Central memory CD4-positive, alpha-beta T cell (primary cell): ENCODE results near the gene ZBTB22.
A peak's percentile ranks its signal among the peaks of the same experiment; 100 is the strongest.

Experiments used
- DNase-seq: peaks from one replicate; pipeline ENCODE4 v3.0.0; 2022

The ZBTB22 gene

GRCh38 chr6:33324125-33324524 is 6.6 kb upstream of the ZBTB22 start:
- DNase-seq: no peak

GRCh38 chr6:33323623-33323948 is 6.0 kb upstream of the ZBTB22 start:
- DNase-seq: no peak

- no peak for DNase-seq
Observed at GRCh38 chr6:33321227-33321626, 3.7 kb upstream of the ZBTB22 start.

- DNase-seq: no peak
Observed at GRCh38 chr6:33320315-33321181, 3.0 kb upstream of the ZBTB22 start.

- no peak for DNase-seq
Observed at GRCh38 chr6:33319939-33320314, 2.4 kb upstream of the ZBTB22 start.

- no peak for DNase-seq
Observed at GRCh38 chr6:33318426-33319073, 1.0 kb upstream of the ZBTB22 start.

- DNase-seq: no peak
Observed at GRCh38 chr6:33317419-33317668, 200 bp downstream of the ZBTB22 start.

- DNase-seq: no peak
Observed at GRCh38 chr6:33316603-33317418, 733 bp downstream of the ZBTB22 start.

- no peak for DNase-seq
Observed at GRCh38 chr6:33315793-33316602, 1.5 kb downstream of the ZBTB22 start.

- DNase-seq: no peak
Observed at GRCh38 chr6:33314943-33315792, 2.4 kb downstream of the ZBTB22 start.

- DNase-seq: peak; percentile 81
Observed at GRCh38 chr6:33314515-33314942, 3.0 kb downstream of the ZBTB22 start.

- peak; percentile 89 for DNase-seq
Observed at GRCh38 chr6:33313709-33314514, 3.6 kb downstream of the ZBTB22 start, which contains the start of gene TAPBP. TAPBP (minus strand) TSS chr6:33314078; CDS start chr6:33314041, 37 bp downstream.

- peak; percentile 29 for DNase-seq
Observed at GRCh38 chr6:33313105-33313708, 4.3 kb downstream of the ZBTB22 start.

GRCh38 chr6:33312361-33313104 is 5.0 kb downstream of the ZBTB22 start:
- DNase-seq: peak; percentile 83

GRCh38 chr6:33306356-33306755 is 11.2 kb downstream of the ZBTB22 start:
- DNase-seq: no peak

GRCh38 chr6:33305052-33305451 is 12.5 kb downstream of the ZBTB22 start:
- DNase-seq: no peak

GRCh38 chr6:33304216-33304615 is 13.3 kb downstream of the ZBTB22 start:
- DNase-seq: no peak

GRCh38 chr6:33301877-33302276 is 15.7 kb downstream of the ZBTB22 start:
- no peak for DNase-seq

GRCh38 chr6:33299237-33299944 is 18.2 kb downstream of the ZBTB22 start:
- DNase-seq: peak; percentile 91
